AG20443 (cell line): ENCODE data around the gene ZNF732.
"Not testable (repeated sequence)": the region's sequence is repeated elsewhere in the genome, so short reads cannot be mapped to it uniquely, and the experiment has no call there.

Experiments used
- DNase-seq: peaks from one replicate; pipeline ENCODE4 v3.0.0; 2012; ENCODE audit warnings: low spot score, mixed read lengths

ZNF732 gene

GRCh38 chr4:304969-305680 is at the start of gene ZNF732:
ZNF732 (minus strand) TSS chr4:305474; CDS start chr4:305310, 164 bp downstream.
- peak; percentile 50 for DNase-seq

- no peak for DNase-seq
These were observed 34.7 kb upstream of the ZNF732 start for GRCh38 chr4:340011-340410.

- DNase-seq = no peak
These were observed 33.5 kb upstream of the ZNF732 start for GRCh38 chr4:338759-339097.

GRCh38 chr4:337932-338758 is 32.9 kb upstream of the ZNF732 start:
- DNase-seq = peak; percentile 54

GRCh38 chr4:337143-337931 is 32.1 kb upstream of the ZNF732 start, which contains the start of gene ZNF141:
ZNF141 (plus strand) TSS chr4:337814; CDS start chr4:337984, 170 bp downstream.
- peak; percentile 99 for DNase-seq

GRCh38 chr4:336893-337142 is 31.5 kb upstream of the ZNF732 start:
- DNase-seq = no peak

- DNase-seq = peak; percentile 73
These were observed 31.0 kb upstream of the ZNF732 start for GRCh38 chr4:336099-336892.

GRCh38 chr4:335515-335914 is 30.2 kb upstream of the ZNF732 start:
- no peak for DNase-seq

- DNase-seq = no peak
These were observed 23.5 kb upstream of the ZNF732 start for GRCh38 chr4:328729-329128.

GRCh38 chr4:314296-314903 is 9.1 kb upstream of the ZNF732 start:
- no peak for DNase-seq

- DNase-seq = no peak
These were observed 4.5 kb upstream of the ZNF732 start for GRCh38 chr4:309807-310206.

GRCh38 chr4:306551-306961 is 1.3 kb upstream of the ZNF732 start:
- DNase-seq = no peak

GRCh38 chr4:304516-304915 is 758 bp downstream of the ZNF732 start:
- not testable (repeated sequence) for DNase-seq

- no peak for DNase-seq
These were observed 2.9 kb downstream of the ZNF732 start for GRCh38 chr4:302381-302780.

GRCh38 chr4:294732-295131 is 10.5 kb downstream of the ZNF732 start:
- no peak for DNase-seq

GRCh38 chr4:288891-289290 is 16.4 kb downstream of the ZNF732 start:
- no peak for DNase-seq

- DNase-seq = no peak
These were observed 31.8 kb downstream of the ZNF732 start for GRCh38 chr4:273309-274017.

GRCh38 chr4:271492-272103 is 33.7 kb downstream of the ZNF732 start:
- DNase-seq = no peak

- not testable (repeated sequence) for DNase-seq
These were observed 46.0 kb downstream of the ZNF732 start for GRCh38 chr4:259240-259639.

GRCh38 chr4:256492-256891 is 48.8 kb downstream of the ZNF732 start:
- no peak for DNase-seq
